ENCODE measurements around the gene FRAS1.
A peak's percentile ranks its signal among the peaks of the same experiment; 100 is the strongest.

Gene FRAS1

DNA sequence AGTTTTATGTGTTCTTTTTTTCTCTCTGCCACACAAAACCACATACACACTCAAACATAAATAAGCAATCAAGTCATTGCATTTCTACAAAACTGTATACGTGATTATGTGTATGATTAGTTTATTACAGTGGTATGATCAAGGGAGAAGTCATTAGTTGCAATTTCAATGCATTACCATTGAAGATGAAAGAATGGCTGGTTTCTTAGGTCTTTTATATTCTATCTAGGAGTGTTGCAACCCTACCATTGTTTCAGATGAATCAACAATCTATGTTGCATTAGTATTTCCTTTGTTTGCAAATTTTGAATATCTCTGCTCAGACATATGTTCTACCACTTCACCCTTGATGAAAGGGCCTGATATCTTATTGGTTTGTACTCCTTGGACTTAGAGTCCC lies 501.3 kb downstream of the FRAS1 start:
- DNase-seq: no peak

DNA sequence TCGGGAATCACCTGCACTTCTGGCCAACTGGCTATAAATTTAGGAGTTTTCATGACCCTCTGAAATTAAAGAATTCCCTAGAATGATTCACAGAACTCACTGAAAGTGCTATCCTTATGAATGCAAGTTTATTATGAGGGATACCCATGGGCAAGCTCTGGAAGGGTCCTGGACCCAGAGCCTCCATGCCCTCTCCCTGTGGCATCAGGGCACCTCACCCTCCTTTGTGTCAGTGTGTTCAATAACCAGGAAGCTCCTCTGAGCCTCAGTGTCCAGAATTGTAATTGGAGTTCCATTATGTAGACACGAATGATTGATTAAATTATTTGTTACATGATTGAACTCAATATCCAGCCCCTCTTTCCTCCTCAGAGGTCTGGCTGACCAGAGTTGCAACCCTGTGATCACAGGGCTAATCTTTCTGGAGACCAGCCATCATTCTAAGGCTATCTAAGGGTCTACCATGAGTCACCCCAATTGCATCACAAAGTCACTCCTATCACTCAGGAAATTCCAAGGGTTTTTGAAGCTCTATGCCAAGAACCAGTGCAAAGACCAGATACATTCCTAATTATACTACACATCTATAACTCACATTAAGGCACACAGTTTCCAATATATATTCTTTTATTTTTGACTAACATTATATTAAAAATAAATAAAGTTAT lies 503.3 kb downstream of the FRAS1 start:
- DNase-seq: peak; percentile 18 to 70

DNA sequence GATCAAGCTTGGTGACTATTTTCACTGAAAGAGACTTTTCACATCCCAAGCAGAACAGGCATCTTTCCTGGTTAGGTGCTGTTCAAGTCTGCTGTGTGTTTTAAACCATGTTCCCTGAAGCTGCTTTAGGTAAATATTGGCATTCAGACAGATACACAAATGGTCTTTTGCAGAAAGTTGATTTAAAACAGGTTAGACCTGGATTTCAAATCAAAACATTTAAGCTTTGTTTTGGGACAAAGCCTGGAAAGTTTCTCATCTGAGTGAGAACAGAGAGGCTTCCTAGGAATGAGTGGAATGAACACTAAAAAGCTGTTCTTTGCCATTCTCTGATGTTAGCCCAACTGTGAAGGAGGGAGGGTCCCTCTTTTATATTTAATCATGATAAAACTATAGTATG lies 504.6 kb downstream of the FRAS1 start:
- no peak for DNase-seq

DNA sequence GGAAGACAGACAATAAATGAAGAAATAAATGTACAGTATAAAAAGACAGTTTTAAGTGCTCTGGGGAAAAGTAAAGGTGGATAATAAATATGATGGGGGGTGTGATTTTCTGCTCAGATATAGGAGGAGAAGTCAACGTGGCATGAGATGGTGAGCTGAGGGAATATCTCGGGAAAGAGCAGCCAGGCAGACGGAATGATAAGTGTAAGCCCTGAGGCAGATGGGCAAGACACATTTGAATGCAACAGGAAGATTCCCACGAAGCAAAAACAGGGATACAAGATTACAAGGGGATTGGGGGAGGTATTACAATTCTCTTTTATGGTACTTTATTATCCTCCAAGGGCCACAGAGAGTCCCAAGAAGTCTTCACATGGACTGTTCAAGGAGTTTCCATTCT lies 505.6 kb downstream of the FRAS1 start:
- DNase-seq: no peak

DNA sequence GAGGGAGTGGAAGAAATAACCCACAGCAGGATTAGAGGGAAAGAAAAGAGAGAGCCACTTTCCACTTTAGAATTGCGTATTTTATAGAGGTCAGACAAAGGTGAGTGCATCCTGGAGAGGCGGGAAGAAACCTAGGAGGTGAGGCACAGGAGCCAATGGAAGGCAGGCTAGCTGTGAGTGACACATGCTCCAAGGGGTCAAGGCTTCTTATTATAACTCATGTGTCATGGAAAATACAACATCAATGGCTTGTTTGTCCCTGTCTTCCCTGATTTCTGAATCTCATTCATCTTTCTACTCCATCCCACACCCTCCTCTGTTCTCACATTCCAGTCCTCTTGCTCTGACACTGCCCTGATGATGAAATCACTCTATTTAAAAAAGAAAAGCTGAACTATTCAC lies 508.8 kb downstream of the FRAS1 start:
- no peak for DNase-seq

DNA sequence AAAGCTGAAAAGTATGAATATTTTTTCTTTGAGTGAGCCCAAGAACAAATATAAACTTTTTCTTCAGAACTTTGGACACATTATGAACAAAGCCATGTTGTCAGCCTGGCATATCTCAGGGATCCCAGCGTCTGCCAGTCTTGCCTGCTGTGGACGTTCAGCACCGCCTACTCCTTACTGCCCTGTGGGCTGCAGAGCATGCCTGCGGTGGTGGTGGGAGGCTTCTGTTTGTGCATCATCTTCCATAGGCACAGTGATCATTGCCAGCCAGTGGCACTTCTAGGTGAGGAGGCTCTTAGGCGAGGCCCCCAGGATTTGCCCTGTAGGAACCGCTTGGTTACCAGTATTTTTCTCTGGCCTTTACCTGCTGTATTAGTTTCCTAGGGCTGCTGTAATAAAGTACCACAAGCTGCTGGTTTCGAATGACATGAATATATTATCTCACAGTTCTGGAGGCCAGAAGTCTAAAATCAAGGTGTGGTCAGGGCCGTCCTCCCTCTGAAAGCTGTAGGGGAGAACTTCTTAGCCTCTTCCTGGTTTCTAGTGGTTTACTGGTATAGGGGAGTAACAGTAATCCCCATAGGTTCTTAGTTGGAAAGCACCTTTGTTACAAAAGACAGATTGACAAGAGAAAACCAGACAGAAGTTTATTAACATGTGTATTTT lies 509.8 kb downstream of the FRAS1 start:
- DNase-seq: no peak

DNA sequence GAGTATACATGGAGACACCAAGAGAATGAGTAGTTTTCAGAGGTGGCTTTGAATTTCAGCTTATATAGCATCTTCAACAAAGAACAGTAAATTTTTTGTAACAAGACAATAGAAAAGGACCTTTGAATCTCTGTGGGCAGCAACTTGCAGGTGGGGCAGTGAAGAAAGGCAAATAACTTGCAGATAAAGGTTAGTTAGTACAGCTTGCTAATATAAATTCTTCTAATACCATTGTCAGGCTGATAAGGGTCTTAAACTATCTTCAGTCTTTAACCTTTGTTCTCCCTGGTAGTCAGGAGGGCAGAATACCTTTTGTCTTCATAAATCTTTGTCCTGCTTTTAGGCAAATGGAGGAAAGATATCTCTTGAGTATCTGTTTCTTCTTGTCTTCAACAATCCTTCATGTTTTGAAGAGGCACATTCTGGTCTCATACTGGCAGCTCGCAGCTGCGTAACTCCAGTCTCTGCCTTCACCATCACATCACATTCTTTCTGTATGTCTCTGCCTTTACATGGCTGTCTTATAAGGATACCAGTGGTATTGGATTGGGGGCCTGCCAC lies 510.5 kb downstream of the FRAS1 start:
- DNase-seq: no peak

DNA sequence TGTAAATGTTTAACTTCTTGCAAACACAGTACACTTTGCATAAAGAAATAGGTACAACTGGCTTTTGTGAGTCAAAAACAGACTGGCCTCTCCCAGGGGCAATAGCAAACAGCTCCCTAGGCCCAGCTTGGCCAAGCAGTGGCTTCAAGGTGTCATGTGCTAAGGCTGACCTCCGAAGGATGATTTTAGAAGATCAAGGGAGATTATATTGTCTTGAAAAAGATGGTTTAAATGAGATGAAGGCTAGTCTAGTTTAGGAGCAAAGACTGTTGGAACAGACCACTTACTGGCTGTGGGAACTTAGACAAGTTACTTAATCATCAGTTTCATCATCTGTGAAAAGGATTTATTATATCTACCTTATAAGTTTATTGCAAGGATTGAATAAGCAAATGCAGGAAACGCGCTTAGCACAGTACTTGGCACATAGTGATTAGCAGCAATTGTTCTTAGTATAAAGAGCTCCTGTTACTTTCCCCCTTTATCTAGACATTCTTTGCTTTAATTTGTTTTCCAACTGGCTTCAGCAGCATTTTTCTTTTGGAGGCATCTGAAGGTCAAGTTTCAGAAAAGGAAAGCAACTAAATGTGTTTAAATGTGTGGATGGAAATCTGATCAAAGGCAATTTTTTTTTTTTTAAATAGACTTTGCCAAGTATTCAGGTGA lies 511.6 kb downstream of the FRAS1 start:
- DNase-seq: no peak

DNA sequence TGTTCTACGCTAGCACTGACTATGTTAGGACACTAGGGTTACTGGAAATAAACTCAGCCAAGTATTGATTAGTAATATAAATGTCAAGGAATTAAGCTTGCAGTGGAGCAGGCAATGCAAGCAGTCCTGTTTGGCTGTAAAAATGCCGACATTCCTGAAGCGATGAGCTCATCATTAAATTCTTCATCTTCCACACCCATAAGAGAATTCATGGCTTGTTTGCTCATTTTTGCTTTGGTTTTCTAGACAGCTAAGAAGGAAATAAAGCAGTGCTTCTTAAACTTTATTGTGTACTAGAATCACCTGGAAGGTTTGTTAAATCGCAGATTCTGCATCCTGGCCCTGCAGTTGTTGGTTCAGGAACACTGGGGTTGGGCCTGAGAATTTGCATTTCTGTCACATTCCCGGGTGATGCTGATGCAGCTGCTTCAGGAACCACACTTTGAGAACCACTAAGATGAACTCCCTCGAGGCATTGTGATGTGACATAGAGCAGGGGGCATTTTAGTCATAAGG lies 512.2 kb downstream of the FRAS1 start:
- peak in 1 of 2 experiments; percentile 6 for DNase-seq

DNA sequence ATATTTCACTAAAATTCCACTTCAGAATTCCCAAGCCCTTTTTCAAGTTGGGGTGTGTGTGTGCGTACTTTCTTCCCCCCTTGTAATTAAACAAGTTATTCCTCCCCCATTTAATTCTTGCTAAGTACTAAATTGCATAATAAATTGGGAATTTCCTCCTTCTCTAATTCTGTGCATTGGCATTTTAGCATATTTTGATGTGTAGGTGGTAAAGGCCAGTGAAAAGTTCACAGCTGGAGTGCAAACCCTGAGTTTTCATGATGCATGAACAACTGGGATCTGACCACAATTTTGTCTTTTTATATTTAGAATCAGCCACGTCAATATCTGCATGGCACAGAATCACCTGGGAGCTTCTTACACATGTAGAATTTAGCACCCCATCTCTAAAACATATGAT lies 513.0 kb downstream of the FRAS1 start:
- no peak for DNase-seq

DNA sequence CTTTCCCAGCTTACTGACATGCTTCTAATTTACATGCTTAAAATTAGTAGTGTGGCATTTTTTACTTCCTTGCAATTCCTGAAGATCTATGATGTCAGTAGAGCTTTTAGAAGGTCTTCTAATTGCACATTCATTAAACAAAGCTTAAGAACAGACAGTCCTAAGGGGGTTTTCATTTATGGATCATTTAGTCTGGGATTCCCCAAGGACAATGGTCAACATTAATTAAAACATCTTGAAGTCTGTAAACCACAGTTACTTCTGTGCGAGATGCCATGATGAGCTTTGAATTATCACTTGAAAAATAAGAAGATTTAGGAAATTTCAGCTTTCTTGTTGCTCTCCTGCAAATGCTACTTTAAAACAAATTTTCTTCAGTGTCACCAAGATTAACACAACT lies 514.7 kb downstream of the FRAS1 start:
- DNase-seq: no peak

DNA sequence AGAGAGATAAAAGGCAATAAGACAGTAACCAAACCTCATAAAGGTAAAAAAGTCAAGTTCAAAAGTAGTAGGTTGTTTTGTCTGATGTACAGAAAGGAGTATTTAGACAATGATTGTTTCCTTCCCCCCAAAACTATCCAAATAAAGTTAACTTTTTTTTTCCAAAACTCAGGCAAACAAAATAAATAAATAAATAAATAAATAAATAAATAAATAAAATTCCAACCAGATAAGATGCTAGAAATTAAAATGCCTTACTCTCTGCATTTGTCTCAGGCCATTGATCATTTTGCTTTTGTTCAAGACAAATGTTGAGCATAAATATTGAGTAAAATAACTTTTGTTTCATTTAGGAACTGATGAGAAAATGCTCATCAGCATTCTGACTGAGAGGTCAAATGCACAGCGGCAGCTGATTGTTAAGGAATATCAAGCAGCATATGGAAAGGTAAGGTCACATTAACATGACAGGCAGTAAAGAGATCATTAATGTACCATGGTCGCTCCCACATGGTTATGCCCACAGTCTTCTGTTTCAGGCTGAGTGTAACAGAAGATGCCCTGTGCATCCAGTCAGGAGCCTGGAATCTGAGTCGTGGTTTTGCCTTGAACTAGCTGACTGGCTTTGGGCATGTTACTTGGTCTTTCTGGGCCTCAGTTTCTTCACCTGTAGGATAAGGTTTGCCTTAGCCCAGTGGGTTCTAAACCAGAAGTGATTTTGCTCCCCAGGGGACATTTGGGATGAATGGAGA lies 521.7 kb downstream of the FRAS1 start:
- no peak for DNase-seq

DNA sequence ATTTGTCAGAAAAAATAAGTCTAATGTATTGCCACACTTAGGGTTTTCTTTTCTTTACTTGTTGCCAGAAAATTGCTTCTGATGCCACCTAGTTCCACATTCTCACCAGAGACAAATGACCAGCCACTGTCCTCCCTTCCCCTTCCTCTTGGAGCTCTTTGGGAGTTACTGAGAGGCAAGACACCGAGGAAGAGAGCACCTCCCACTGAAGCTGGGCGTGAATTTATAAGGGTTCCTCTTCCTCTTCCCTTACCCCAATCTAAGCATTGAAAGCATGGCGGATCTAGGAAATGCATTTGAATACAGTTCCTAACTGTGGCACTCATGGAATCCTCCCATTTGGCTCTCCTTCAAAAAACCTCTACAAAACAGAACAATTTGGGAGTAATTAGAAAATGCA lies 524.5 kb downstream of the FRAS1 start:
- DNase-seq: no peak

DNA sequence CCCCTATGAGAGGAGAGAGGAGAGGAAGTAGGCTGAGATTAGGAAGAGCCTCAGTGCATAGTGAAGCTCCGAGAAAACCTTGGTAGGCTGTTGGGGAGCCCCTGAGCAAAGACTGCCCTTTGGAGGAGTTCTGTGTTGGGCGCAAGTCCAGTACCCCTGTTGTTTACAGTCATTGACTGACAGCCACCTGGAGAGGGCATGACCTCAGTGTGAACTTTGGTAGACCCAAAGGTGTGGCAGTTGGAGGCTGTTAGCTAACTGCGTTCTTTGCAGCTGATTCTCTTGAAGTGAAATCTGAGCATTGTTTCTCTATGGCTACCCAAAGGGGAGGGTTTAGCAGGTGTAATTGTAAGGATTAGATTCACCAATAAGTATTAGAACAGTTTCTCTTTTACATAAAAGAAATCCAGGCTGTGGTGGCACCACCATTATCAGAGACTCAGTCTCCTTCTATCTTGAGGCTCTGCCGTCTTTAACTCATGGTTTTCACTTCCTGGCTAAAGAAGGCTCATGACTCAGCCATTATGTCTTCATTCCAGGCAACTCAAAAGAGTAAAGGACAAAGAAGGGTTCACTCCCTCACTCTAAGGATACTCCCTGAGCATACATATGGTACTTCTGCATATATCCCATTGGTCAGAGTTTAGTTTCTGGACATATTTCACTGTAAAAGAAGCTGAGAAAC lies 527.9 kb downstream of the FRAS1 start:
- no peak for DNase-seq

DNA sequence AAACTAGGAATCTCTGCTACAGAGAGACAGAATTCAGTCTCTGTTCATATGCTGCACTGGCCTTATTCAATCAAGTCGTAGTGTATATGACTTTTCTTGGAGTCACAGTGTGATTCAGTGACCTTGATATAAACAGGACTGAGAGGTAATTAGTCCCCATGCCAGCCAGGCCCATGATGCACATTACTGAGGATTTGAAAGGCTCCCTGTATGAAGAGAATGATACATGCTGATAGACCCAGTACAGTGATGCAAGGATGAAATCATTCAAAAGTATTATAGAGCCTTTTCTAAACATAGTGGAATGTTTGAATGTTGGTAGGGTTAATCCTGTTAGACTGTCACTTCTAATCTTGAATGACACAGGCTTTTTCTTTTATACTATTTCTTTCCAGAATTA lies 528.5 kb downstream of the FRAS1 start:
- DNase-seq: no peak

DNA sequence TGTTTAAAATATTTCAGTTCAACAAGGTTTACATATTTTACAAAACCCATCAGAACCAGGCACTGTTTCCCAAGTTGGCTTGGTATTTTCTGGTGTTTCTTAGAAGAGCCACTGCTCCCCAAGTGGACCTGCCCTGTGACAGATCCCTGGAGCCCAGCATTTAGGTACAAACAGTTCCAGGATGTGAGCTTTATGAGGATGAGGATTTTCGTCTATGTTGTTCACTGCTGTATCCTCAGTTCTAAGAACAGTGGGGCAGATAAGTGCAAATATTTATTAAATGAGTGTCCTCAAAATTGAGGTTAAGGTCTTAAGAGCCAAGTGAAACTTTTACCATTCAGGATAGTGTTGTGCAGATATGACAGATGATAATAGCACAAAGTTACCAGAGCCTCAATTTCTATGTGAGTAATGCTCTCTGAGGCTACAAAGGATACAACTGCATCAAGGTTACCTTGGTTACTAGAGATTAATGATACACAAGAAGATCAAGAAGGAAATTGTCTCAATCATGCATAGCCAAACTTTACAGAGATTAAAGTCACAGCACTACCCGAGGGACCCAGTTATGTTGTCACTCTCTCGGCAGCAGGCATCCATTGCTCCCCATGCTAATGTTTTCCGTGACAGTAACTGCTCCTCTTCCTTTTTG lies 531.9 kb downstream of the FRAS1 start:
- DNase-seq: no peak

DNA sequence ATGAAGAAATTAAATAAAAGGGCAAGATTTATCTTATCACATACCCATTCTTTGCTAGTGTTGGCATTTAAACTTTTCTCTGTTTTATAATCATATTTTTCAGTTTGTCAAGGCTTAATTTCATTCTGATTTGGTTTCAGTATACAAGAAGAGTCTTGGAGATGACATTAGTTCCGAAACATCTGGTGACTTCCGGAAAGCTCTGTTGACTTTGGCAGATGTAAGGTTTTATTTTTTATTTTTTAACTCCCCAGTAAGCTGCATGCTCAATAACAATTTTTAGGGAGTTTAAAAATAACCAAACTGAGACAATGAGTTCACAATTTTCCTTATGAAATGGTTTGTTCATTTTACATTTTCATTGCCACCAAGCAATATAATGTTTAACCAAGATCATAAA lies 534.3 kb downstream of the FRAS1 start:
- no peak for DNase-seq

DNA sequence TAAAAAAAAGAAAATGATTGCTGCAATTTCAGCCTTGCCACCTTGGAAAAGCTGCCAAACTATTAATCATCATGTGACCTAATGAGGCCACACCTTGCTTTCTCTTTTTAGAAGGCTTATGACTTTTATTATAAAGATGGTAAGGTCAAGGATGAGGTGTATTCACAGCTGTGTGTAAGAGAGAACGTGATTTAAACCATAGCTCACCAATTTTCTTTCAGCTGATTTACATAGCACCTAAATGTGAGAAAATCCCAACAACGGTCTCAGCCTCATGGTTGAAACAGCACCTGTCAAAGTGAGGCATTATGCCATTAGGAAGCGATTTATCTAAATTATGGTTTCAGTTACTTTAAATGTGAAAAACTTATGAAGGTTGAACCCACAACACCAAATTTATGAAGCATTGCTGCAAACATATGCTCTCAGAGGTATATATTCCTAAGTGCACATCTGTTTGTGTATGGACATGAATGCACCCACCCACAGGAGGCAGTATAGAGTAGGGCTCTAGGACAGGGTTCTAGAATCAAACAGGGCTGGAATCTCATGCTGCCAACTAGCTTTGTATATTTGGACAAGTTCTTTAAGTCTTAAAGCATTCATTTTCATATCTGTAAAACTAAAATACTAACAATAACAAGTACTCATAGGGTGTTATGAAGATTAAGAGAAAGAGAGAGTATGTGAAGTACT lies 535.1 kb downstream of the FRAS1 start:
- no peak for DNase-seq
